GM12864 (cell line): ENCODE measurements around the gene ORC3.

Experiments used
- DNase-seq: peaks from one replicate; pipeline ENCODE4 v3.0.0-alpha.2; 2011; ENCODE audit warnings: low read depth
- H3K4me3 ChIP-seq: 2 replicates; pipeline ENCODE4 v1.5.1; 2011; ENCODE audit warnings: mild to moderate bottlenecking, low read depth, low read length, control low read depth
- CTCF ChIP-seq: IDR thresholded peaks from 2 replicates; pipeline ENCODE4 v1.5.1; 2011; ENCODE audit warnings: low read depth, mild to moderate bottlenecking, moderate library complexity, low read length, control low read depth, inconsistent platforms; ENCODE audit errors: missing control alignments

Gene ORC3

GRCh38 chr6:87656857-87657256 is 66.9 kb downstream of the ORC3 start:
- no peak overlapping the region for H3K4me3 ChIP-seq
- TF ChIP-seq CTCF: no peak
- peak; percentile 25 for DNase-seq

- no peak for DNase-seq
- no peak for TF ChIP-seq CTCF
- H3K4me3 ChIP-seq: no peak overlapping the region
Measured at GRCh38 chr6:87658516-87658915, 68.6 kb downstream of the ORC3 start.

DNA sequence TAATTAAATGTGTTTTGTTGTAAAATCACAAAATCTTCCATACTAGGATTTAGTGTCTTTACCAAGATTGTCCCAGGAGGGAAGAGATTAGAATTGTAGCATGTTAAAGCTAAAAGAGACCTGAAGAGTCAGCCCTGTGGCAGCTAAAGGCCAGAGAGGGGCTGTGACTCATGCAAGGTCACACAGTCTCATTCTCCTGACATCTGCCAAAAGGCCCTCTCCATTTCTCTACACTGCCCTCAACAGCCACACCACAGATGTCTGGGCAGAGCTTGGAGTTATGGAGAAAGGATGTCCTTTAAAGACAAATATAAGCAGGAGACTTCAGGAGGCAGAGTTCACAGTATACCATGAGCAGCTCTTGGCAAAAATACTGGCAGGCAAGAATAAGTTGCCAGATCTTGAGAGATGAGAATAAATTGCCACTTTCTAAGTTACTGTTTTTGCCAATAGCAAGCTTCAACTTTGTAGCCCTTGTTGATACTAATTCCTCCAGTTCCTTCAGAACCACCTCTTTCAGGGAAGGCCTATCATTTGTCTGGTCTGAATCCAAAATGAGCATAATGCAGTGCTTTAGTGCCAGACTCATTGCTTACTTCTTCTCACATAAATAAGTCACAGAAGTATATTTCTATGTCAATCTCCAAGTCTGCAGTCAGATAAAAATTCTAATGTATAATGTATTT is 70.4 kb downstream of the ORC3 start:
- no peak for DNase-seq
- TF ChIP-seq CTCF: no peak
- no peak overlapping the region for H3K4me3 ChIP-seq

- no peak overlapping the region for H3K4me3 ChIP-seq
- TF ChIP-seq CTCF: no peak
- DNase-seq: no peak
Measured at GRCh38 chr6:87661016-87661415, 71.1 kb downstream of the ORC3 start.

DNA sequence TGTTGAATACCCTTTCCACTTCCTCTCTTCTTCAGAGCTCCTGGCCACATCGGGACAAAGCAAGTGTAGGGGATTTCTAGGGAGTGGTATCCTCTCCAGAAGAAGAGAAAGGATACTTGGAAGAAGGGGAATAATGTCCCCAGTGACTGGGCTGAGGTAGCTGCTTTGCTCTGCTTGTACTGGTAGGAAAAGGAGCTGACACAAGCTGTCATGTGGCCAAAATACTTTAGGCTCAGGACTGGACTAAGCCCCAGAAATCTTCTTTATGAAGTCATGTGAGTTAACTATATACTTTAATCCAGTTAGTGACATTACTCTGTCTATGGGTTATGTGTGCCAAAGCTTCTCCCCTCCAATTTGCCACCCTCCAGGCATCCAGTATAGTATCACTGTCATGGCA is 71.6 kb downstream of the ORC3 start:
- no peak for TF ChIP-seq CTCF
- no peak overlapping the region for H3K4me3 ChIP-seq
- DNase-seq: no peak

DNA sequence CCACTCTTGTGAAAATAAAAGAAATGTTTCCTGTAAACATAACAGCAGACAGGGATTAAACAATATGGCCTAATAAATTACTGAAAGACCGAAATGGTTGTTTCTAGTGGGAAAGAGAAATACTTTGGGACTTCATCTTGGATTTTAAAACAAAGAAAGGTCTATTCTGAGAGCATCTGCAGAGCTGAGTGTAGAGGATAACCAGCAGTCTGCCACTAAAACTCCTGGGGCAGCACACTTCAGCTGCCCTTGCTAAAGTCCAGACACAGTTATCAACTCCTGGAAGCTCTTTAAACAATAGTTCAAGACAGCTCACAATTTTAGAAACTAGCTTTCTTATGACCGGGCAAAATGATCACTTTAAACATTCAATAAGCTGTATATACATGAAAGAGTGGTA is 73.5 kb downstream of the ORC3 start:
- TF ChIP-seq CTCF: no peak
- DNase-seq: no peak
- no peak overlapping the region for H3K4me3 ChIP-seq

DNA sequence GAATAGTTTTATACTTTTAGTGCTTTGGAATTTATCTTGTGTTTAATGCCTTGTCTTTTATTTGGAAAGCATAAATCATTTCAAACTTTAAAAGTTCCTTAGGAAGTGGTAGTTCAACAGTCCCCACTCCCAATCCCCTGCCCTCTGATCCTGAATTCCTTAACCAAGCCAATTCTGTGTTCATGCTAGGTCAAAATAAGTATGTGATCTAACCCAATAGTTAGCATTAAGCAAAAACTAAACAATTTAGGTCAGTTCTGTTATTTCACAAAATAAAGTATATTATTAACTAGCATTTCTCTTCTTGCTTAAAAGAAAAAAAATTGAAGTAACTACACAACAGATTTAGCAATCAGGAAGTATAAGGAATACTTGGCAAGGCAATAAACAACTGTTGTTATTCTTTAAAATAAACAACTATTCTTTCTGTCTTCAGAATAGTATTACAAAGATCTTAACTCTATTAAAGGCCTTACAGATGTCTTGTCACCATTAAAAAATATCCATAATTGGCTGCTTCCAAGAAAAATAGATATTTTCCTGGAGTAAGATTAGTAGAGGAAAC is 75.1 kb downstream of the ORC3 start:
- no peak for TF ChIP-seq CTCF
- DNase-seq: no peak
- H3K4me3 ChIP-seq: no peak overlapping the region
